ENCODE results near the gene KANK4.

- no peak for TF ChIP-seq CTCF (IDR thresholded peaks at IDR 0.05; ENCODE audit: low read depth, low read length)
- TF ChIP-seq POLR2A (IDR thresholded peaks at IDR 0.05; ENCODE audit: extremely low read depth, insufficient read length): no peak
- no peak for TF ChIP-seq MAX (IDR thresholded peaks at IDR 0.05; ENCODE audit: low read depth, low read length)
- no peak for TF ChIP-seq MYC (IDR thresholded peaks at IDR 0.05; ENCODE audit: low read depth, low read length)
Measured at GRCh38 chr1:62228883-62229187, 90.4 kb downstream of the KANK4 start.
